CD4-positive, alpha-beta T cell treated with Interleukin-17A for 1 hour (primary cell): ENCODE results near the gene PIWIL4.

ENCODE experiments used
- DNase-seq: peaks from one replicate; pipeline ENCODE4 v3.0.0-alpha.2; 2020

PIWIL4 gene

GRCh38 chr11:94666792-94667721, 99.9 kb downstream of the PIWIL4 start:
- no peak for DNase-seq

- no peak for DNase-seq
Measured at GRCh38 chr11:94668212-94668793, 101.1 kb downstream of the PIWIL4 start.

GRCh38 chr11:94669023-94669422, 101.9 kb downstream of the PIWIL4 start:
- DNase-seq = no peak
